ENCODE measurements around the gene PSIP1.

PSIP1 gene

GRCh38 chr9:15525958-15526357, 15.2 kb upstream of the PSIP1 start:
- Histone ChIP-seq H3K79me2 (ENCODE audit: insufficient read depth, low read length) (no peaks in the 10 kb centered on the region), H3K4me1 (ENCODE audit: insufficient read depth, low read length) (no peaks in the 10 kb centered on the region), H4K20me1 (ENCODE audit: insufficient read depth, low read length) (no peaks in the 10 kb centered on the region), H3K27me3 (ENCODE audit: insufficient read depth, low read length, poor library complexity) (no peaks in the 10 kb centered on the region), H2AFZ (ENCODE audit: low read depth, low read length) (no peak overlapping the region), H3K9ac (ENCODE audit: low read depth, low read length) (no peak overlapping the region), H3K9me3 (ENCODE audit: insufficient read depth, low read length, severe bottlenecking) (no peaks in the 10 kb centered on the region), H3K27ac (ENCODE audit: low read length) (no peak overlapping the region), H3K4me2 (ENCODE audit: insufficient read depth, low read length) (no peak overlapping the region), H3K4me3 (ENCODE audit: low read depth in 1 of 2, low read length in 2 of 2) (no peak overlapping the region), H3K36me3 (ENCODE audit: insufficient read depth, low read length) (no peaks in the 10 kb centered on the region)
- no peak for ATAC-seq (ENCODE audit: insufficient read depth, low read depth)
- DNase-seq: no peak
- TF ChIP-seq EZH2 (IDR thresholded peaks at IDR 0.05; ENCODE audit: borderline replicate concordance, low read depth, low read length, severe bottlenecking) (no peak), CTCF (IDR thresholded peaks at IDR 0.05; ENCODE audit: borderline replicate concordance, extremely low read depth, low read length, poor library complexity, severe bottlenecking) (no peak)

GRCh38 chr9:15524845-15525455, 14.2 kb upstream of the PSIP1 start:
- Histone ChIP-seq H3K4me1 (ENCODE audit: insufficient read depth, low read length) (no peaks in the 10 kb centered on the region), H3K27ac (ENCODE audit: low read length) (no peak overlapping the region), H3K4me2 (ENCODE audit: insufficient read depth, low read length) (no peak overlapping the region), H3K4me3 (ENCODE audit: low read depth in 1 of 2, low read length in 2 of 2) (no peak overlapping the region), H3K79me2 (ENCODE audit: insufficient read depth, low read length) (no peaks in the 10 kb centered on the region), H3K9ac (ENCODE audit: low read depth, low read length) (no peak overlapping the region), H4K20me1 (ENCODE audit: insufficient read depth, low read length) (no peaks in the 10 kb centered on the region), H3K36me3 (ENCODE audit: insufficient read depth, low read length) (no peaks in the 10 kb centered on the region), H3K27me3 (ENCODE audit: insufficient read depth, low read length, poor library complexity) (no peaks in the 10 kb centered on the region), H2AFZ (ENCODE audit: low read depth, low read length) (no peak overlapping the region), H3K9me3 (ENCODE audit: insufficient read depth, low read length, severe bottlenecking) (no peaks in the 10 kb centered on the region)
- no peak for DNase-seq
- ATAC-seq (ENCODE audit: insufficient read depth, low read depth): no peak
- TF ChIP-seq CTCF (IDR thresholded peaks at IDR 0.05; ENCODE audit: borderline replicate concordance, extremely low read depth, low read length, poor library complexity, severe bottlenecking) (no peak), EZH2 (IDR thresholded peaks at IDR 0.05; ENCODE audit: borderline replicate concordance, low read depth, low read length, severe bottlenecking) (no peak)

- no peak overlapping the region for H2AFZ ChIP-seq (ENCODE audit: low read depth, low read length)
- no peaks in the 10 kb centered on the region for H4K20me1 ChIP-seq (ENCODE audit: insufficient read depth, low read length)
- ATAC-seq (ENCODE audit: insufficient read depth, low read depth) (no peak), DNase-seq (no peak)
- H3K79me2 ChIP-seq (ENCODE audit: insufficient read depth, low read length): no peaks in the 10 kb centered on the region
- no peak overlapping the region for H3K9ac ChIP-seq (ENCODE audit: low read depth, low read length)
- no peaks in the 10 kb centered on the region for H3K9me3 ChIP-seq (ENCODE audit: insufficient read depth, low read length, severe bottlenecking)
- no peaks in the 10 kb centered on the region for H3K27me3 ChIP-seq (ENCODE audit: insufficient read depth, low read length, poor library complexity)
- no peaks in the 10 kb centered on the region for H3K4me1 ChIP-seq (ENCODE audit: insufficient read depth, low read length)
- no peak for TF ChIP-seq EZH2 (IDR thresholded peaks at IDR 0.05; ENCODE audit: borderline replicate concordance, low read depth, low read length, severe bottlenecking)
- no peak for TF ChIP-seq CTCF (IDR thresholded peaks at IDR 0.05; ENCODE audit: borderline replicate concordance, extremely low read depth, low read length, poor library complexity, severe bottlenecking)
- no peak overlapping the region for H3K4me2 ChIP-seq (ENCODE audit: insufficient read depth, low read length)
- no peaks in the 10 kb centered on the region for H3K36me3 ChIP-seq (ENCODE audit: insufficient read depth, low read length)
- no peak overlapping the region for H3K4me3 ChIP-seq (ENCODE audit: low read depth in 1 of 2, low read length in 2 of 2)
- no peak overlapping the region for H3K27ac ChIP-seq (ENCODE audit: low read length)
Measured at GRCh38 chr9:15522130-15522755, 11.5 kb upstream of the PSIP1 start.
